ENCODE data around the gene ZDHHC21. TPM values are rescaled to one million over a fixed set of nuclear protein-coding genes. Genes with fewer than 3 reads are reported as not detected.

The ZDHHC21 gene
- total RNA-seq, 1 experiment from 2014 or later, result 10.2 TPM

Other genes starting within 250 kb of the ZDHHC21 start
- not detected in 2 replicates for gene CER1, start 29.3 kb upstream of the ZDHHC21 start, total RNA-seq (2014; rRNA removed; shearing (Covaris generic))
- gene FREM1, start 217.0 kb upstream of the ZDHHC21 start, total RNA-seq (2014; rRNA removed; shearing (Covaris generic)), result not detected in 2 replicates